K562 (cell line): ENCODE measurements around the gene ZNF350. TPM values are rescaled to one million over a fixed set of nuclear protein-coding genes. Genes with fewer than 3 reads are reported as not detected.

ENCODE experiments used
- BCOR ChIP-seq: fragments of 450-650 bp; IDR thresholded peaks from 2 replicates; pipeline ENCODE4 v1.6.1; 2016
- CREBBP ChIP-seq: IDR thresholded peaks from one replicate; pipeline ENCODE4 v1.6.1; 2012; ENCODE audit warnings: low read depth, mild to moderate bottlenecking, control low read depth, inconsistent platforms, low read length
- CXXC5 ChIP-seq: fragments of 250-450 bp; sonication (Bioruptor Pico); IDR thresholded peaks from 2 replicates; pipeline ENCODE4 v1.8.0; 2022; ENCODE audit warnings: inconsistent platforms, mild to moderate bottlenecking, moderate library complexity
- DLX4 ChIP-seq: fragments of 250-450 bp; sonication (Bioruptor Pico); IDR thresholded peaks from 2 replicates; pipeline ENCODE4 v1.6.1; 2021; ENCODE audit warnings: mild to moderate bottlenecking
- FOXM1 ChIP-seq, 2 experiments: fragments of 450-650 bp in 1 of 2; sonication (generic) in 1 of 2; formaldehyde crosslinking in 1 of 2; IDR thresholded peaks; 2 replicates each; pipeline versions ENCODE4 v1.6.1 to v1.9.0; 2017 to 2022; ENCODE audit warnings: low read depth in 2 of 2, mild to moderate bottlenecking in 2 of 2, missing genetic modification reagents in 1 of 2, moderate library complexity in 1 of 2
- GATAD2B ChIP-seq: fragments of 450-650 bp; IDR thresholded peaks from 2 replicates; pipeline ENCODE4 v1.6.1; 2017; ENCODE audit warnings: mild to moderate bottlenecking, borderline replicate concordance
- KAT8 ChIP-seq: fragments of 450-650 bp; IDR thresholded peaks from 2 replicates; pipeline ENCODE4 v1.6.1; 2016; ENCODE audit warnings: low read depth, mild to moderate bottlenecking
- NCOA4 ChIP-seq: fragments of 450-650 bp; IDR thresholded peaks from 2 replicates; pipeline ENCODE4 v1.6.1; 2018; ENCODE audit warnings: mild to moderate bottlenecking; ENCODE audit not compliant: partially characterized antibody
- PCBP1 ChIP-seq: fragments of 200-400 bp; formaldehyde crosslinking; IDR thresholded peaks from 2 replicates; pipeline ENCODE4 v1.6.1; 2018; ENCODE audit warnings: mild to moderate bottlenecking, low read depth, low read length; ENCODE audit not compliant: poor library complexity, severe bottlenecking
- PTTG1 ChIP-seq: fragments of 450-650 bp; IDR thresholded peaks from 2 replicates; pipeline ENCODE4 v1.6.1; 2016; ENCODE audit warnings: low read depth, mild to moderate bottlenecking, missing genetic modification characterization, missing compliant biosample characterization
- RB1 ChIP-seq: fragments of 450-650 bp; IDR thresholded peaks from 2 replicates; pipeline ENCODE4 v1.6.1; 2017; ENCODE audit warnings: low read depth, mild to moderate bottlenecking
- RBM34 ChIP-seq: fragments of 200-400 bp; formaldehyde crosslinking; IDR thresholded peaks from 2 replicates; pipeline ENCODE4 v1.6.1; 2018; ENCODE audit warnings: low read length, borderline replicate concordance; ENCODE audit not compliant: insufficient read depth
- TEAD1 ChIP-seq, 2 experiments: fragments of 450-650 bp in 1 of 2; sonication (generic) in 1 of 2; formaldehyde crosslinking; IDR thresholded peaks; 2 replicates each; pipeline versions ENCODE4 v1.4.0 to v1.8.0; 2020 to 2022; ENCODE audit warnings: mild to moderate bottlenecking in 2 of 2, missing genetic modification reagents in 1 of 2
- ZBTB49 ChIP-seq: sonication (generic); formaldehyde crosslinking; IDR thresholded peaks from 2 replicates; pipeline ENCODE4 v1.8.0; 2022; ENCODE audit warnings: missing genetic modification reagents, mild to moderate bottlenecking, borderline replicate concordance
- ZFX ChIP-seq: sonication (generic); formaldehyde crosslinking; IDR thresholded peaks from 2 replicates; pipeline ENCODE4 v1.8.0; 2022; ENCODE audit warnings: mild to moderate bottlenecking, missing genetic modification reagents, moderate library complexity
- ZNF12 ChIP-seq: sonication (generic); formaldehyde crosslinking; IDR thresholded peaks from 2 replicates; pipeline ENCODE4 v1.4.0; 2020; ENCODE audit warnings: mild to moderate bottlenecking, missing genetic modification reagents
- ZNF143 ChIP-seq: sonication (generic); formaldehyde crosslinking; IDR thresholded peaks from 2 replicates; pipeline ENCODE4 v1.9.0; 2022; ENCODE audit warnings: mild to moderate bottlenecking, missing genetic modification reagents
- ZNF444 ChIP-seq: fragments of 250-450 bp; sonication (Bioruptor Pico); IDR thresholded peaks from 2 replicates; pipeline ENCODE4 v1.4.0; 2020; ENCODE audit warnings: mild to moderate bottlenecking, moderate library complexity
- ZNF609 ChIP-seq: sonication (generic); formaldehyde crosslinking; IDR thresholded peaks from 2 replicates; pipeline ENCODE4 v1.8.1; 2023; ENCODE audit warnings: missing genetic modification reagents, mild to moderate bottlenecking, borderline replicate concordance
- ZNF785 ChIP-seq: fragments of 250-450 bp; sonication (Bioruptor Pico); IDR thresholded peaks from 2 replicates; pipeline ENCODE4 v1.4.0; 2020; ENCODE audit warnings: mild to moderate bottlenecking
- polyA plus RNA-seq, 8 experiments: library from polyadenylated mRNA; depleted of rRNA in 4 of 8; stranded (reverse) in 5 of 8; unstranded in 3 of 8; fragments of >200 nt; fragmentation: Nextera tagmentation in 2 of 8; fragmentation: Illumina TruSeq in 1 of 8; extraction: Ambion mirVana in 2 of 8; extraction: Trizol in 1 of 8; gene quantifications; 2 replicates each; pipeline versions ENCODE4 v1.2.1 to v1.2.3, GENCODE V29; 2011 to 2014; ENCODE audit warnings: inconsistent platforms in 1 of 8, missing spikeins in 1 of 8
- total RNA-seq, 7 experiments: library from RNA; depleted of rRNA in 6 of 7; stranded (reverse); fragments of >200 nt in 6 of 7; fragmentation: Illumina TruSeq in 2 of 7; extraction: Trizol in 2 of 7; gene quantifications; 2 replicates each; pipeline versions ENCODE4 v1.2.1 to v1.2.3, GENCODE V29; 2011 to 2021; ENCODE audit warnings: low replicate concordance in 1 of 7

The ZNF350 gene
- total and polyA plus RNA-seq, 9 of the 15 experiments (the other 6 are each of a cell fraction or from before 2014, with no cell fraction given): 1.7 to 4.8 (median 2.9) TPM

GRCh38 chr19:51926784-51927741 lies 59.6 kb downstream of the ZNF350 start, which contains the start of gene ZNF613 (continued):
- TF ChIP-seq ZBTB49 (no peak), CREBBP (no peak), KAT8 (no peak), ZNF444 (CRISPR knock-in tag) (no peak), RBM34 (no peak), ZNF12 (CRISPR knock-in tag) (0 out of 2 replicates have a peak, but pooled peaks have one; percentile 32), TEAD1 (CRISPR knock-in tag; IDR thresholded peaks at IDR 0.05) (no peak), ZNF609 (CRISPR knock-in tag) (no peak), BCOR (no peak), DLX4 (CRISPR knock-in tag) (no peak), CXXC5 (CRISPR knock-in tag) (peak; percentile 52), GATAD2B (no peak), ZNF143 (CRISPR knock-in tag) (0 out of 2 replicates have a peak, but pooled peaks have one; percentile 41), ZNF785 (CRISPR knock-in tag) (no peak), NCOA4 (no peak), RB1 (peak; percentile 19; the same call in 1 of the 2 replicates), ZFX (CRISPR knock-in tag) (peak; percentile 12; the same call in 1 of the 2 replicates), PCBP1 (no peak), FOXM1 (IDR thresholded peaks at IDR 0.05; ENCODE audit: low read depth) (peak; percentile 2; the same call in 1 of the 2 replicates), FOXM1 (CRISPR knock-in tag; IDR thresholded peaks at IDR 0.05; ENCODE audit: low read depth) (no peak), PTTG1 (tag) (no peak)
